H9 (cell line): ENCODE results near the gene AP3S2. TPM values are rescaled to one million over a fixed set of nuclear protein-coding genes. Genes with fewer than 3 reads are reported as not detected.

Experiments used
- DNase-seq: peaks from one replicate; pipeline ENCODE4 v3.0.0-alpha.2; 2017
- H2AFZ ChIP-seq: one replicate; pipeline ENCODE4 v1.6.1; 2013; ENCODE audit warnings: mild to moderate bottlenecking, low read length, control low read depth, moderate library complexity
- H2AK5ac ChIP-seq: 2 replicates; pipeline ENCODE4 v1.6.1; 2013; ENCODE audit warnings: low read length, control low read depth, mixed read lengths; ENCODE audit not compliant: insufficient read length
- H2BK120ac ChIP-seq: one replicate; pipeline ENCODE4 v1.6.1; 2013; ENCODE audit warnings: low read depth, mild to moderate bottlenecking, low read length, control low read depth, inconsistent platforms; ENCODE audit not compliant: poor library complexity, severe bottlenecking
- H2BK12ac ChIP-seq: 2 replicates; pipeline ENCODE4 v1.6.1; 2013; ENCODE audit warnings: low read length, control low read depth, mixed read lengths, low read depth; ENCODE audit not compliant: insufficient read length
- H2BK15ac ChIP-seq: 2 replicates; pipeline ENCODE4 v1.6.1; 2013; ENCODE audit warnings: low read depth, low read length, control low read depth
- H2BK20ac ChIP-seq: one replicate; pipeline ENCODE4 v1.6.1; 2013; ENCODE audit warnings: low read depth, mild to moderate bottlenecking, low read length, control low read depth, inconsistent platforms; ENCODE audit not compliant: poor library complexity, severe bottlenecking
- H2BK5ac ChIP-seq: 2 replicates; pipeline ENCODE4 v1.6.1; 2013; ENCODE audit warnings: low read length, control low read depth, mixed read lengths; ENCODE audit not compliant: insufficient read length
- H3K14ac ChIP-seq: 2 replicates; pipeline ENCODE4 v1.6.1; 2013; ENCODE audit warnings: low read length, control low read depth; ENCODE audit not compliant: insufficient read depth
- H3K18ac ChIP-seq: 2 replicates; pipeline ENCODE4 v1.6.1; 2013; ENCODE audit warnings: low read depth, mild to moderate bottlenecking, mixed read lengths, low read length, control low read depth; ENCODE audit not compliant: insufficient read length
- H3K23ac ChIP-seq: 2 replicates; pipeline ENCODE4 v1.6.1; 2013; ENCODE audit warnings: low read length, control low read depth, mixed read lengths, low read depth; ENCODE audit not compliant: insufficient read length
- H3K23me2 ChIP-seq: 2 replicates; pipeline ENCODE4 v1.6.1; 2013; ENCODE audit warnings: low read depth, mild to moderate bottlenecking, mixed read lengths, low read length, control low read depth; ENCODE audit not compliant: insufficient read length, poor library complexity, severe bottlenecking
- H3K27ac ChIP-seq: 2 replicates; pipeline ENCODE4 v1.5.1; 2013; ENCODE audit warnings: low read length, control low read depth, mixed read lengths, low read depth; ENCODE audit not compliant: insufficient read length
- H3K27me3 ChIP-seq: 2 replicates; pipeline ENCODE4 v1.6.1; 2013; ENCODE audit warnings: low read length, control low read depth, inconsistent platforms; ENCODE audit not compliant: insufficient read depth
- H3K4ac ChIP-seq: 2 replicates; pipeline ENCODE4 v1.6.1; 2013; ENCODE audit warnings: low read depth, mild to moderate bottlenecking, control low read depth, inconsistent platforms, low read length, moderate library complexity
- H3K4me1 ChIP-seq: 2 replicates; pipeline ENCODE4 v1.6.1; 2013; ENCODE audit warnings: low read length, control low read depth, inconsistent platforms; ENCODE audit not compliant: insufficient read depth
- H3K4me2 ChIP-seq: 2 replicates; pipeline ENCODE4 v1.6.1; 2013; ENCODE audit warnings: low read length, control low read depth, mixed read lengths; ENCODE audit not compliant: insufficient read length, insufficient read depth
- H3K56ac ChIP-seq: 2 replicates; pipeline ENCODE4 v1.6.1; 2013; ENCODE audit warnings: low read depth, mild to moderate bottlenecking, mixed read lengths, low read length, control low read depth; ENCODE audit not compliant: insufficient read length
- H3K79me1 ChIP-seq: 2 replicates; pipeline ENCODE4 v1.6.1; 2013; ENCODE audit warnings: low read depth, mild to moderate bottlenecking, moderate library complexity, low read length, control low read depth, inconsistent platforms; ENCODE audit not compliant: insufficient read depth, poor library complexity, severe bottlenecking
- H3K79me2 ChIP-seq: 2 replicates; pipeline ENCODE4 v1.6.1; 2013; ENCODE audit warnings: low read length, control low read depth, inconsistent platforms; ENCODE audit not compliant: insufficient read depth
- H3K9ac ChIP-seq: 2 replicates; pipeline ENCODE4 v1.6.1; 2013; ENCODE audit warnings: low read length, control low read depth, mixed read lengths; ENCODE audit not compliant: insufficient read length; ENCODE audit errors: extremely low read depth
- H3K9me3 ChIP-seq: one replicate; pipeline ENCODE4 v1.6.1; 2013; ENCODE audit warnings: low read depth, low read length, inconsistent platforms; ENCODE audit not compliant: control insufficient read depth
- H3T11ph ChIP-seq: one replicate; pipeline ENCODE4 v1.6.1; 2013; ENCODE audit warnings: mild to moderate bottlenecking, low read length, control low read depth, inconsistent platforms
- H4K20me1 ChIP-seq: one replicate; pipeline ENCODE4 v1.6.1; 2013; ENCODE audit not compliant: control insufficient read depth, insufficient read length, insufficient read depth
- H4K5ac ChIP-seq: 2 replicates; pipeline ENCODE4 v1.6.1; 2013; ENCODE audit warnings: low read depth, mild to moderate bottlenecking, mixed read lengths, low read length, control low read depth; ENCODE audit not compliant: insufficient read length
- H4K8ac ChIP-seq: replicated peaks from 2 replicates; pipeline ENCODE4 v1.6.1; 2013; ENCODE audit warnings: low read length, control low read depth, mixed read lengths, low read depth; ENCODE audit not compliant: insufficient read length
- H4K91ac ChIP-seq: 2 replicates; pipeline ENCODE4 v1.6.1; 2013; ENCODE audit warnings: low read depth, mild to moderate bottlenecking, moderate library complexity, mixed read lengths, low read length, control low read depth; ENCODE audit not compliant: insufficient read length
- H3K27ac Mint-ChIP-seq, 3 experiments: 2 replicates in 2 of 3; 3 replicates in 1 of 3; pipeline ENCODE4 v1.8.0; 2020 to 2021; ENCODE audit warnings: mixed read lengths in 3 of 3, mild to moderate bottlenecking in 1 of 3, moderate library complexity in 1 of 3
- H3K27me3 Mint-ChIP-seq: 2 replicates; pipeline ENCODE4 v1.8.0; 2021; ENCODE audit warnings: low read depth, mild to moderate bottlenecking, moderate library complexity, mixed read lengths
- H3K36me3 Mint-ChIP-seq, 3 experiments: 2 replicates in 2 of 3; 3 replicates in 1 of 3; pipeline ENCODE4 v1.8.0; 2020 to 2021; ENCODE audit warnings: low read depth in 3 of 3, mixed read lengths in 3 of 3; ENCODE audit not compliant: insufficient read depth in 1 of 3
- H3K4me1 Mint-ChIP-seq, 2 experiments: 2 replicates each; pipeline ENCODE4 v1.8.0; 2020; ENCODE audit warnings: mixed read lengths in 2 of 2
- H3K4me3 Mint-ChIP-seq, 2 experiments: 2 replicates in 1 of 2; 3 replicates in 1 of 2; pipeline ENCODE4 v1.8.0; 2020 to 2021; ENCODE audit warnings: mild to moderate bottlenecking in 2 of 2, mixed read lengths in 2 of 2, moderate library complexity in 1 of 2
- H3K9me3 Mint-ChIP-seq, 2 experiments: 2 replicates in 1 of 2; 3 replicates in 1 of 2; pipeline ENCODE4 v1.8.0; 2020; ENCODE audit warnings: mild to moderate bottlenecking in 2 of 2, mixed read lengths in 2 of 2, moderate library complexity in 1 of 2
- WGBS: extraction: QIAGEN DNeasy Blood & Tissue Kit; methylation state at CpG from one replicate; pipeline ENCODE4 v1.1.7; 2013; ENCODE audit warnings: missing lambda C conversion rate, low lambda C conversion rate, mixed read lengths; ENCODE audit not compliant: insufficient read length; ENCODE audit errors: extremely low coverage; 5-methylcytosine and 5-hydroxymethylcytosine counted together
- total RNA-seq: library from RNA; stranded (reverse); gene quantifications from 2 replicates; pipeline ENCODE4 v1.2.1, GENCODE V29; 2021
- TF ChIP-seq, protein P1 (sequence below): fragments of 200-600 bp; sonication (generic); conservative IDR thresholded peaks from 3 replicates; pipeline ENCODE4 v1.8.0; 2021; ENCODE audit warnings: antibody characterized with exemption, mild to moderate bottlenecking

AP3S2 gene
- total RNA-seq, 1 experiment from 2014 or later: 33.9 TPM

DNA sequence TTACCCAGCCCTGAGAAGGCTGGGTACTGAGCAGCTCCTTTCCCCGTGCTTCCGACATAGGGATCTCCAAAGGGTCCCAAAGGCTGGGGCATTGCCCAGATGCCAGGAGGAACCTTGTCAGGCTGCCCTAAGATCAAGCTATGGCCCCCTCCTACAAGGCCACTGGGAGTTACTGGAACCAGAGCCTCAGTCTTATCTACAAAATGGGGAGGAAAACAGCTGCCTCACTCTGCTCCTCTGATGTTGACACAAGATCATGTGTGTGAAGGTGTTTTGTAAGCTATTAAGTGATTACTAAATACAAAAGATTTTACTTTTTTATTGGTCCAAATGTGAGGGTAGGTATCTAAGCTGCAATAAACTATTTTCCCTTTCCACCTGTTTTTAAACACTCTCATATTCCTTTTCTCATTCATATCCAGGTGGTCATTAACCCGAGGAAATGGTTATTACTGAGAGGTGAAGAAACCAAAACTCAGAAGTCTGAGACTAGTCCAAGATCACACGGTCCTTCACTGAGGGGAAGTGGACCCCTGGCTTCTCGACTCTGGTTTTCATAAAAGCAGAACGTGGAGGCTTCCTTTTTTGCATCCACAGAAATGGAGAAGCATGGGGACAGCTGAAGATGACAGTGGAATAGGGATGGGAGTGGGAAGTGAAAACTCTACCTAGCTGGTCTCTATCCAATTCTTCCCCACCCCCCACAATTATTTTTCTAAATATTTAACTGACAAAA lies 17.3 kb upstream of the AP3S2 start:
- Mint-ChIP-seq H3K4me3 (no peak overlapping the region; a peak in 1 of 5 replicates), H3K9me3 (no peaks in the 10 kb centered on the region), H3K4me1 (peaks cover 11 to 19% of the 10 kb centered on the region in 2 experiments), H3K27ac (no peak overlapping the region), H3K27me3 (peaks cover 11% of the 10 kb centered on the region), H3K36me3 (no peaks in the 10 kb centered on the region)
- no peak overlapping the region for H3K4ac ChIP-seq
- H3K9ac ChIP-seq: no peak overlapping the region
- H3K23ac ChIP-seq: no peak overlapping the region
- H4K91ac ChIP-seq: no peak overlapping the region
- H2BK15ac ChIP-seq: no peak overlapping the region
- no peak overlapping the region for H2BK5ac ChIP-seq
- no peak for DNase-seq
- H3K18ac ChIP-seq: no peak overlapping the region
- H4K8ac ChIP-seq: no peak overlapping the region
- TF ChIP-seq, protein P1, sequence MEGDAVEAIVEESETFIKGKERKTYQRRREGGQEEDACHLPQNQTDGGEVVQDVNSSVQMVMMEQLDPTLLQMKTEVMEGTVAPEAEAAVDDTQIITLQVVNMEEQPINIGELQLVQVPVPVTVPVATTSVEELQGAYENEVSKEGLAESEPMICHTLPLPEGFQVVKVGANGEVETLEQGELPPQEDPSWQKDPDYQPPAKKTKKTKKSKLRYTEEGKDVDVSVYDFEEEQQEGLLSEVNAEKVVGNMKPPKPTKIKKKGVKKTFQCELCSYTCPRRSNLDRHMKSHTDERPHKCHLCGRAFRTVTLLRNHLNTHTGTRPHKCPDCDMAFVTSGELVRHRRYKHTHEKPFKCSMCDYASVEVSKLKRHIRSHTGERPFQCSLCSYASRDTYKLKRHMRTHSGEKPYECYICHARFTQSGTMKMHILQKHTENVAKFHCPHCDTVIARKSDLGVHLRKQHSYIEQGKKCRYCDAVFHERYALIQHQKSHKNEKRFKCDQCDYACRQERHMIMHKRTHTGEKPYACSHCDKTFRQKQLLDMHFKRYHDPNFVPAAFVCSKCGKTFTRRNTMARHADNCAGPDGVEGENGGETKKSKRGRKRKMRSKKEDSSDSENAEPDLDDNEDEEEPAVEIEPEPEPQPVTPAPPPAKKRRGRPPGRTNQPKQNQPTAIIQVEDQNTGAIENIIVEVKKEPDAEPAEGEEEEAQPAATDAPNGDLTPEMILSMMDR: no peak
- H2BK12ac ChIP-seq: no peak overlapping the region
- H2BK20ac ChIP-seq: no peak overlapping the region
- WGBS: no CpG with 5 or more reads among the region's 6 CpGs
- H3K27me3 ChIP-seq: peaks cover 2% of the 10 kb centered on the region; the same call in 1 of the 2 replicates
- no peak overlapping the region for H2AK5ac ChIP-seq
- H3K79me1 ChIP-seq: no peaks in the 10 kb centered on the region
- no peak overlapping the region for H3T11ph ChIP-seq
- no peak overlapping the region for H2BK120ac ChIP-seq
- H4K20me1 ChIP-seq: no peaks in the 10 kb centered on the region
- H3K79me2 ChIP-seq: no peaks in the 10 kb centered on the region
- H3K14ac ChIP-seq: no peak overlapping the region
- no peak overlapping the region for H3K56ac ChIP-seq
- H2AFZ ChIP-seq: no peak overlapping the region
- H3K23me2 ChIP-seq: peaks cover 7% of the 10 kb centered on the region
- H3K4me1 ChIP-seq: no peaks in the 10 kb centered on the region
- H4K5ac ChIP-seq: no peak overlapping the region
- H3K9me3 ChIP-seq: no peaks in the 10 kb centered on the region
- no peak overlapping the region for H3K4me2 ChIP-seq
- H3K27ac ChIP-seq: no peak overlapping the region
